ENCODE data around the gene EIF2AK3.

- TF ChIP-seq CTCF (IDR thresholded peaks at IDR 0.05) (no peak), EP300 (IDR thresholded peaks at IDR 0.05) (no peak), POLR2A (IDR thresholded peaks at IDR 0.05) (no peak)
Measured at GRCh38 chr2:88658881-88659537, 31.7 kb upstream of the EIF2AK3 start.

Measured in ovary (tissue), 3 donors.